H9 (cell line): ENCODE measurements around the gene MARF1. TPM values are rescaled to one million over a fixed set of nuclear protein-coding genes. Genes with fewer than 3 reads are reported as not detected.
A peak's percentile ranks its signal among the peaks of the same experiment; 100 is the strongest.

ENCODE experiments used
- DNase-seq: peaks from one replicate; pipeline ENCODE4 v3.0.0-alpha.2; 2017
- H2AFZ ChIP-seq: one replicate; pipeline ENCODE4 v1.6.1; 2013; ENCODE audit warnings: mild to moderate bottlenecking, low read length, control low read depth, moderate library complexity
- H2AK5ac ChIP-seq: 2 replicates; pipeline ENCODE4 v1.6.1; 2013; ENCODE audit warnings: low read length, control low read depth, mixed read lengths; ENCODE audit not compliant: insufficient read length
- H2BK120ac ChIP-seq: one replicate; pipeline ENCODE4 v1.6.1; 2013; ENCODE audit warnings: low read depth, mild to moderate bottlenecking, low read length, control low read depth, inconsistent platforms; ENCODE audit not compliant: poor library complexity, severe bottlenecking
- H2BK12ac ChIP-seq: 2 replicates; pipeline ENCODE4 v1.6.1; 2013; ENCODE audit warnings: low read length, control low read depth, mixed read lengths, low read depth; ENCODE audit not compliant: insufficient read length
- H2BK15ac ChIP-seq: 2 replicates; pipeline ENCODE4 v1.6.1; 2013; ENCODE audit warnings: low read depth, low read length, control low read depth
- H2BK20ac ChIP-seq: one replicate; pipeline ENCODE4 v1.6.1; 2013; ENCODE audit warnings: low read depth, mild to moderate bottlenecking, low read length, control low read depth, inconsistent platforms; ENCODE audit not compliant: poor library complexity, severe bottlenecking
- H2BK5ac ChIP-seq: 2 replicates; pipeline ENCODE4 v1.6.1; 2013; ENCODE audit warnings: low read length, control low read depth, mixed read lengths; ENCODE audit not compliant: insufficient read length
- H3K14ac ChIP-seq: 2 replicates; pipeline ENCODE4 v1.6.1; 2013; ENCODE audit warnings: low read length, control low read depth; ENCODE audit not compliant: insufficient read depth
- H3K18ac ChIP-seq: 2 replicates; pipeline ENCODE4 v1.6.1; 2013; ENCODE audit warnings: low read depth, mild to moderate bottlenecking, mixed read lengths, low read length, control low read depth; ENCODE audit not compliant: insufficient read length
- H3K23ac ChIP-seq: 2 replicates; pipeline ENCODE4 v1.6.1; 2013; ENCODE audit warnings: low read length, control low read depth, mixed read lengths, low read depth; ENCODE audit not compliant: insufficient read length
- H3K23me2 ChIP-seq: 2 replicates; pipeline ENCODE4 v1.6.1; 2013; ENCODE audit warnings: low read depth, mild to moderate bottlenecking, mixed read lengths, low read length, control low read depth; ENCODE audit not compliant: insufficient read length, poor library complexity, severe bottlenecking
- H3K27ac ChIP-seq: 2 replicates; pipeline ENCODE4 v1.5.1; 2013; ENCODE audit warnings: low read length, control low read depth, mixed read lengths, low read depth; ENCODE audit not compliant: insufficient read length
- H3K27me3 ChIP-seq: 2 replicates; pipeline ENCODE4 v1.6.1; 2013; ENCODE audit warnings: low read length, control low read depth, inconsistent platforms; ENCODE audit not compliant: insufficient read depth
- H3K4ac ChIP-seq: 2 replicates; pipeline ENCODE4 v1.6.1; 2013; ENCODE audit warnings: low read depth, mild to moderate bottlenecking, control low read depth, inconsistent platforms, low read length, moderate library complexity
- H3K4me1 ChIP-seq: 2 replicates; pipeline ENCODE4 v1.6.1; 2013; ENCODE audit warnings: low read length, control low read depth, inconsistent platforms; ENCODE audit not compliant: insufficient read depth
- H3K4me2 ChIP-seq: 2 replicates; pipeline ENCODE4 v1.6.1; 2013; ENCODE audit warnings: low read length, control low read depth, mixed read lengths; ENCODE audit not compliant: insufficient read length, insufficient read depth
- H3K56ac ChIP-seq: 2 replicates; pipeline ENCODE4 v1.6.1; 2013; ENCODE audit warnings: low read depth, mild to moderate bottlenecking, mixed read lengths, low read length, control low read depth; ENCODE audit not compliant: insufficient read length
- H3K79me1 ChIP-seq: 2 replicates; pipeline ENCODE4 v1.6.1; 2013; ENCODE audit warnings: low read depth, mild to moderate bottlenecking, moderate library complexity, low read length, control low read depth, inconsistent platforms; ENCODE audit not compliant: insufficient read depth, poor library complexity, severe bottlenecking
- H3K79me2 ChIP-seq: 2 replicates; pipeline ENCODE4 v1.6.1; 2013; ENCODE audit warnings: low read length, control low read depth, inconsistent platforms; ENCODE audit not compliant: insufficient read depth
- H3K9ac ChIP-seq: 2 replicates; pipeline ENCODE4 v1.6.1; 2013; ENCODE audit warnings: low read length, control low read depth, mixed read lengths; ENCODE audit not compliant: insufficient read length; ENCODE audit errors: extremely low read depth
- H3K9me3 ChIP-seq: one replicate; pipeline ENCODE4 v1.6.1; 2013; ENCODE audit warnings: low read depth, low read length, inconsistent platforms; ENCODE audit not compliant: control insufficient read depth
- H3T11ph ChIP-seq: one replicate; pipeline ENCODE4 v1.6.1; 2013; ENCODE audit warnings: mild to moderate bottlenecking, low read length, control low read depth, inconsistent platforms
- H4K20me1 ChIP-seq: one replicate; pipeline ENCODE4 v1.6.1; 2013; ENCODE audit not compliant: control insufficient read depth, insufficient read length, insufficient read depth
- H4K5ac ChIP-seq: 2 replicates; pipeline ENCODE4 v1.6.1; 2013; ENCODE audit warnings: low read depth, mild to moderate bottlenecking, mixed read lengths, low read length, control low read depth; ENCODE audit not compliant: insufficient read length
- H4K8ac ChIP-seq: replicated peaks from 2 replicates; pipeline ENCODE4 v1.6.1; 2013; ENCODE audit warnings: low read length, control low read depth, mixed read lengths, low read depth; ENCODE audit not compliant: insufficient read length
- H4K91ac ChIP-seq: 2 replicates; pipeline ENCODE4 v1.6.1; 2013; ENCODE audit warnings: low read depth, mild to moderate bottlenecking, moderate library complexity, mixed read lengths, low read length, control low read depth; ENCODE audit not compliant: insufficient read length
- H3K27ac Mint-ChIP-seq, 3 experiments: 2 replicates in 2 of 3; 3 replicates in 1 of 3; pipeline ENCODE4 v1.8.0; 2020 to 2021; ENCODE audit warnings: mixed read lengths in 3 of 3, mild to moderate bottlenecking in 1 of 3, moderate library complexity in 1 of 3
- H3K27me3 Mint-ChIP-seq: 2 replicates; pipeline ENCODE4 v1.8.0; 2021; ENCODE audit warnings: low read depth, mild to moderate bottlenecking, moderate library complexity, mixed read lengths
- H3K36me3 Mint-ChIP-seq, 3 experiments: 2 replicates in 2 of 3; 3 replicates in 1 of 3; pipeline ENCODE4 v1.8.0; 2020 to 2021; ENCODE audit warnings: low read depth in 3 of 3, mixed read lengths in 3 of 3; ENCODE audit not compliant: insufficient read depth in 1 of 3
- H3K4me1 Mint-ChIP-seq, 2 experiments: 2 replicates each; pipeline ENCODE4 v1.8.0; 2020; ENCODE audit warnings: mixed read lengths in 2 of 2
- H3K4me3 Mint-ChIP-seq, 2 experiments: 2 replicates in 1 of 2; 3 replicates in 1 of 2; pipeline ENCODE4 v1.8.0; 2020 to 2021; ENCODE audit warnings: mild to moderate bottlenecking in 2 of 2, mixed read lengths in 2 of 2, moderate library complexity in 1 of 2
- H3K9me3 Mint-ChIP-seq, 2 experiments: 2 replicates in 1 of 2; 3 replicates in 1 of 2; pipeline ENCODE4 v1.8.0; 2020; ENCODE audit warnings: mild to moderate bottlenecking in 2 of 2, mixed read lengths in 2 of 2, moderate library complexity in 1 of 2
- CTCF ChIP-seq: fragments of 200-600 bp; sonication (generic); conservative IDR thresholded peaks from 3 replicates; pipeline ENCODE4 v1.8.0; 2021; ENCODE audit warnings: antibody characterized with exemption, mild to moderate bottlenecking
- WGBS: extraction: QIAGEN DNeasy Blood & Tissue Kit; methylation state at CpG from one replicate; pipeline ENCODE4 v1.1.7; 2013; ENCODE audit warnings: missing lambda C conversion rate, low lambda C conversion rate, mixed read lengths; ENCODE audit not compliant: insufficient read length; ENCODE audit errors: extremely low coverage; 5-methylcytosine and 5-hydroxymethylcytosine counted together
- total RNA-seq: library from RNA; stranded (reverse); gene quantifications from 2 replicates; pipeline ENCODE4 v1.2.1, GENCODE V29; 2021

Gene MARF1
- total RNA-seq, 1 experiment from 2014 or later: 23.3 TPM

GRCh38 chr16:15677447-15677846 is 34.5 kb upstream of the MARF1 start:
- Histone ChIP-seq H3K9ac (no peak overlapping the region), H3K56ac (no peak overlapping the region), H3K18ac (no peak overlapping the region), H3K4me2 (no peak overlapping the region), H3K79me1 (no peaks in the 10 kb centered on the region), H4K8ac (no peak overlapping the region), H4K5ac (no peak overlapping the region), H2AFZ (no peak overlapping the region), H4K20me1 (no peaks in the 10 kb centered on the region), H3K23me2 (no peaks in the 10 kb centered on the region), H3K27ac (no peak overlapping the region), H4K91ac (no peak overlapping the region), H3K9me3 (no peaks in the 10 kb centered on the region), H2AK5ac (no peak overlapping the region), H3K4me1 (no peaks in the 10 kb centered on the region), H3K27me3 (no peaks in the 10 kb centered on the region), H2BK15ac (no peak overlapping the region), H3K79me2 (no peaks in the 10 kb centered on the region), H2BK5ac (no peak overlapping the region), H3K23ac (no peak overlapping the region), H2BK120ac (no peak overlapping the region), H3T11ph (no peak overlapping the region), H3K14ac (no peak overlapping the region), H2BK20ac (no peak overlapping the region), H3K4ac (no peak overlapping the region), H2BK12ac (no peak overlapping the region)
- H3K27me3 Mint-ChIP-seq: no peaks in the 10 kb centered on the region
- peaks cover 0 to 2% of the 10 kb centered on the region in 2 experiments; a peak in 2 of 4 replicates for H3K4me1 Mint-ChIP-seq
- TF ChIP-seq CTCF: no peak
- no CpG with 5 or more reads among the region's 5 CpGs for WGBS
- no peak for DNase-seq
- H3K36me3 Mint-ChIP-seq: peaks cover 15 to 40% (median 35%) of the 10 kb centered on the region in 3 experiments
- no peaks in the 10 kb centered on the region for H3K9me3 Mint-ChIP-seq
- H3K4me3 Mint-ChIP-seq: no peak overlapping the region
- H3K27ac Mint-ChIP-seq: peak overlapping the region in 1 of 3 experiments; percentile 11; a peak in 1 of 7 replicates
